SK-N-SH treated with all-trans-retinoic acid at 6 μM for 48 hours (cell line): ENCODE data around the gene PTGIS.

Experiments used
- ATAC-seq: fragments of 200-7000 bp; cut with Tn5 transposase; 3 replicates; pipeline ENCODE4 v1.9.1; 2020; ENCODE audit warnings: mild to moderate bottlenecking, moderate library complexity
- SNAI2 ChIP-seq: fragments of 250-450 bp; sonication (Bioruptor Pico); IDR thresholded peaks from 2 replicates; pipeline ENCODE4 v1.5.0; 2020; ENCODE audit warnings: mild to moderate bottlenecking, moderate library complexity
- ZFP30 ChIP-seq: fragments of 450-650 bp; formaldehyde crosslinking; IDR thresholded peaks from 2 replicates; pipeline ENCODE4 v1.5.0; 2022; ENCODE audit warnings: mild to moderate bottlenecking, moderate library complexity
- ZNF70 ChIP-seq: fragments of 450-650 bp; formaldehyde crosslinking; IDR thresholded peaks from 2 replicates; pipeline ENCODE4 v1.5.0; 2020; ENCODE audit warnings: mild to moderate bottlenecking, moderate library complexity
- TF ChIP-seq, protein P1 (sequence below): fragments of 250-450 bp; sonication (Bioruptor Pico); IDR thresholded peaks from 2 replicates; pipeline ENCODE4 v1.5.1; 2020; ENCODE audit warnings: low read depth, mild to moderate bottlenecking, moderate library complexity

PTGIS gene

DNA sequence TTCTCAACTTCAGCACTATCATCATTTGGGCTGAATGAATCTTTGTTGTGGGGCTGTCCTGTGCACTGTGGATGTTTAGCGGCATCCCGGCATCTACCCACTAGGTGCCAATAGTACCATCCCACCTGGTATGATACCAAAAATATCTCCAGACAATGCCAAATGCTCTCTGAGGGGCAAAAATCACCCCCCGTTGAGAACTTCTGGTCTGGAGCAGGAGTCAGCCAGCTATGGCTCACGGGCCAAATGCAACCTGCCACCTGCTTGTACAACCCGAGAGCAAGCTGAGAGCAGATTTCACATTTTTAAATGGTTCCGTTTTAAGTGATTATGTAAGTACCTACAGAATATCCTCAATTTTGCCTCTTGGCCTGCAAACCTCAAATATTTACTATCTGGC is 112.2 kb downstream of the PTGIS start:
- TF ChIP-seq SNAI2 (CRISPR knock-in tag) (no peak), ZNF70 (no peak), ZFP30 (CRISPR knock-in tag) (no peak)
- TF ChIP-seq, protein P1, sequence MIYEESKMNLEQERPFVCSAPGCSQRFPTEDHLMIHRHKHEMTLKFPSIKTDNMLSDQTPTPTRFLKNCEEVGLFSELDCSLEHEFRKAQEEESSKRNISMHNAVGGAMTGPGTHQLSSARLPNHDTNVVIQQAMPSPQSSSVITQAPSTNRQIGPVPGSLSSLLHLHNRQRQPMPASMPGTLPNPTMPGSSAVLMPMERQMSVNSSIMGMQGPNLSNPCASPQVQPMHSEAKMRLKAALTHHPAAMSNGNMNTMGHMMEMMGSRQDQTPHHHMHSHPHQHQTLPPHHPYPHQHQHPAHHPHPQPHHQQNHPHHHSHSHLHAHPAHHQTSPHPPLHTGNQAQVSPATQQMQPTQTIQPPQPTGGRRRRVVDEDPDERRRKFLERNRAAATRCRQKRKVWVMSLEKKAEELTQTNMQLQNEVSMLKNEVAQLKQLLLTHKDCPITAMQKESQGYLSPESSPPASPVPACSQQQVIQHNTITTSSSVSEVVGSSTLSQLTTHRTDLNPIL (CRISPR knock-in tag), result no peak
- no peak for ATAC-seq
